ENCODE measurements around the gene EDN1.

Gene EDN1

DNA sequence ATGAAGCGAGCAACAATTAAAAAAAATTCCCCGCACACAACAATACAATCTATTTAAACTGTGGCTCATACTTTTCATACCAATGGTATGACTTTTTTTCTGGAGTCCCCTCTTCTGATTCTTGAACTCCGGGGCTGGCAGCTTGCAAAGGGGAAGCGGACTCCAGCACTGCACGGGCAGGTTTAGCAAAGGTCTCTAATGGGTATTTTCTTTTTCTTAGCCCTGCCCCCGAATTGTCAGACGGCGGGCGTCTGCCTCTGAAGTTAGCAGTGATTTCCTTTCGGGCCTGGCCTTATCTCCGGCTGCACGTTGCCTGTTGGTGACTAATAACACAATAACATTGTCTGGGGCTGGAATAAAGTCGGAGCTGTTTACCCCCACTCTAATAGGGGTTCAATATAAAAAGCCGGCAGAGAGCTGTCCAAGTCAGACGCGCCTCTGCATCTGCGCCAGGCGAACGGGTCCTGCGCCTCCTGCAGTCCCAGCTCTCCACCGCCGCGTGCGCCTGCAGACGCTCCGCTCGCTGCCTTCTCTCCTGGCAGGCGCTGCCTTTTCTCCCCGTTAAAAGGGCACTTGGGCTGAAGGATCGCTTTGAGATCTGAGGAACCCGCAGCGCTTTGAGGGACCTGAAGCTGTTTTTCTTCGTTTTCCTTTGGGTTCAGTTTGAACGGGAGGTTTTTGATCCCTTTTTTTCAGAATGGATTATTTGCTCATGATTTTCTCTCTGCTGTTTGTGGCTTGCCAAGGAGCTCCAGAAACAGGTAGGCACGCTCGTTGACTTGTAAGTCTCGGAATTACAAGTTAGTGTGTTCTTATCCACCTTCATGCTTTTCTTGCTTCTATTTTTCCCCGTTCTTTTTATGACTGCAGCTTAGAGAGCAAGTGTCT lies at the start of gene EDN1:
Gene EDN1, plus strand, starts transcription at position 429 of the 888 bp plus-strand sequence. Its CDS starts 269 bp downstream, at position 698.
- Histone ChIP-seq H3K36me3 (ENCODE audit: control insufficient read depth, insufficient read depth, low read length, severe bottlenecking) (no peaks in the 10 kb centered on the region), H3K4me3 (ENCODE audit: low read length) (peak within 1 kb of the TSS; percentile 87), H3K9me3 (ENCODE audit: control insufficient read depth, low read length) (no peaks in the 10 kb centered on the region), H3K9ac (ENCODE audit: low read length) (peak within 1 kb of the TSS; percentile 88), H3K4me1 (ENCODE audit: control insufficient read depth, insufficient read depth, low read length) (peaks cover 33% of the 10 kb centered on the region), H3K27me3 (replicated peaks; ENCODE audit: control insufficient read depth, insufficient read depth, low read length) (no peaks in the 10 kb centered on the region)
- peak; percentile 95 for DNase-seq (ENCODE audit: low read depth)

DNA sequence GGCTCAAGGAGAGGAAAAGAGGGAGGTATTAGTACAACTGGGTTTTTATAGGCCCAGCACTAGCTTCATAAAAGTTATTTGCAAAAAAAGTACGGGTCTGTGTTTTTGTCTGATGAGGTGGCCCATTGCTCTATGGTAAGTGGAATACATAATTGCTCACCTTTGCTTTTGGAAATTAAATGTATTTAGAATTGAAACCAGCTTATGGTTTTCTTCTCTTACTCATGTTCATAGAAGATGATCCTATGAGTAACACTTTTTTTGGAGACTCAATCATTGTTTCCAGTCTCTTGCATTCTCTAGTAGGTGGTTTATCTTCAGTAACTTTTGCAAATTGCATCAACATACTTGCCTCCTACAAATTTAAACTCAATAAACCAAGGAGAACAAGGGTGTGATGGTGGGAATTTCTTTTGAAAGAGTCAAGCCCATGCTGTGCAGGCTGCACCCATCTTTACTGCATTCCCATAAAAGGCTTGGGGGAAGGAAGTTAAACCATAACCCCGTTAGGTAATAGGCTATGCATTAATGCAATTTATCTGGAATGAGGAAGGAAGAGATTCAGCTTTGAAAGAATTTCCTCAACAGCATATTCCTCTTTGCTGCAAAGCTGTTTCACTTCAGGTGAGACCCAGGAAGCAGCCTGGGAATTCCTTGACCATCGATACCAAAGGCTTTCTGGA lies 48.5 kb upstream of the EDN1 start:
- H3K27me3 ChIP-seq (replicated peaks; ENCODE audit: control insufficient read depth, insufficient read depth, low read length): no peaks in the 10 kb centered on the region
- H3K9ac ChIP-seq (ENCODE audit: low read length): no peak overlapping the region
- H3K4me3 ChIP-seq (ENCODE audit: low read length): no peak overlapping the region
- DNase-seq (ENCODE audit: low read depth): no peak
- no peaks in the 10 kb centered on the region for H3K9me3 ChIP-seq (ENCODE audit: control insufficient read depth, low read length)
- H3K4me1 ChIP-seq (ENCODE audit: control insufficient read depth, insufficient read depth, low read length): no peaks in the 10 kb centered on the region
- no peaks in the 10 kb centered on the region for H3K36me3 ChIP-seq (ENCODE audit: control insufficient read depth, insufficient read depth, low read length, severe bottlenecking)

DNA sequence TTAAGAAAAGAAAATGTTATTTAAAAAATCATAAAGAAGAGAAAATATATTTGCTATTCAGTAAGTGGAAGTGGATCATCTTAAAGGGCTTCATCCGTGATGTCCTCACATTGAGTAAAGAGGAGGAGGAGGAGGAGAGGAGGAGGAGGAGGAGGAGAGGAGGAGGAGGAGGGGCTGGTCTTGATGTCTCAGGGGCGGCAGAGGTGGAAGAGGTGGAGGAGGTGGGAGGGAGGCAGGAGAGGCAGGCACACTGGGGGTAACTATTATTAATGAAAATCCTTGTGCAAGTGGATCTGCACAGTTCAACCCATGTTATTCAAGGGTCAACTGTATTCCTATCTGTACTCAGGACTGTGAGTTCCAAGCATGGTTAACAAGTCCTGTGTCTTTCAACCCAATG lies 47.0 kb upstream of the EDN1 start:
- Histone ChIP-seq H3K9me3 (ENCODE audit: control insufficient read depth, low read length) (no peaks in the 10 kb centered on the region), H3K36me3 (ENCODE audit: control insufficient read depth, insufficient read depth, low read length, severe bottlenecking) (no peaks in the 10 kb centered on the region), H3K27me3 (replicated peaks; ENCODE audit: control insufficient read depth, insufficient read depth, low read length) (no peaks in the 10 kb centered on the region), H3K9ac (ENCODE audit: low read length) (no peak overlapping the region), H3K4me1 (ENCODE audit: control insufficient read depth, insufficient read depth, low read length) (no peaks in the 10 kb centered on the region), H3K4me3 (ENCODE audit: low read length) (no peak overlapping the region)
- no peak for DNase-seq (ENCODE audit: low read depth)

DNA sequence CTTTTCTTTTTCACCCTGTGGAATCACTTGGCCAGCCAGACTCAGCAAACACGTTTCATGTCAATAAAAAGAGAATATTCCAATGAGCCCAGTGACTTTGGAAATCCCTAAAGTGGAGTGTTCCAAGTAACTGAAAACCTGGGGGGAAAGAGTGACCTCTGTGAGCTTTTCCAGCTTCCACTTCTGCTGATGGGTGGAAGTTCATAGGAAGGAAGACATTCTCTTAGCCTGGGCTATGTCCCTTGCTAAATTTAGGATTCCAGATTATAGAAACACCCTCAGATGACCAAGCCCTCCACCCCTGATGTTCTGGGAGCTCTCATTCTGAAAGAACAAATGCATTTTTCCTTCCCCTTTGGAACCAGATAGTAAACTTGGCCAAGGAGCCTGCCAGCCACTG lies 44.8 kb upstream of the EDN1 start:
- H3K4me3 ChIP-seq (ENCODE audit: low read length): no peak overlapping the region
- peak; percentile 1 for DNase-seq (ENCODE audit: low read depth)
- no peaks in the 10 kb centered on the region for H3K27me3 ChIP-seq (replicated peaks; ENCODE audit: control insufficient read depth, insufficient read depth, low read length)
- no peak overlapping the region for H3K9ac ChIP-seq (ENCODE audit: low read length)
- H3K4me1 ChIP-seq (ENCODE audit: control insufficient read depth, insufficient read depth, low read length): peaks cover 4% of the 10 kb centered on the region
- no peaks in the 10 kb centered on the region for H3K9me3 ChIP-seq (ENCODE audit: control insufficient read depth, low read length)
- no peaks in the 10 kb centered on the region for H3K36me3 ChIP-seq (ENCODE audit: control insufficient read depth, insufficient read depth, low read length, severe bottlenecking)

DNA sequence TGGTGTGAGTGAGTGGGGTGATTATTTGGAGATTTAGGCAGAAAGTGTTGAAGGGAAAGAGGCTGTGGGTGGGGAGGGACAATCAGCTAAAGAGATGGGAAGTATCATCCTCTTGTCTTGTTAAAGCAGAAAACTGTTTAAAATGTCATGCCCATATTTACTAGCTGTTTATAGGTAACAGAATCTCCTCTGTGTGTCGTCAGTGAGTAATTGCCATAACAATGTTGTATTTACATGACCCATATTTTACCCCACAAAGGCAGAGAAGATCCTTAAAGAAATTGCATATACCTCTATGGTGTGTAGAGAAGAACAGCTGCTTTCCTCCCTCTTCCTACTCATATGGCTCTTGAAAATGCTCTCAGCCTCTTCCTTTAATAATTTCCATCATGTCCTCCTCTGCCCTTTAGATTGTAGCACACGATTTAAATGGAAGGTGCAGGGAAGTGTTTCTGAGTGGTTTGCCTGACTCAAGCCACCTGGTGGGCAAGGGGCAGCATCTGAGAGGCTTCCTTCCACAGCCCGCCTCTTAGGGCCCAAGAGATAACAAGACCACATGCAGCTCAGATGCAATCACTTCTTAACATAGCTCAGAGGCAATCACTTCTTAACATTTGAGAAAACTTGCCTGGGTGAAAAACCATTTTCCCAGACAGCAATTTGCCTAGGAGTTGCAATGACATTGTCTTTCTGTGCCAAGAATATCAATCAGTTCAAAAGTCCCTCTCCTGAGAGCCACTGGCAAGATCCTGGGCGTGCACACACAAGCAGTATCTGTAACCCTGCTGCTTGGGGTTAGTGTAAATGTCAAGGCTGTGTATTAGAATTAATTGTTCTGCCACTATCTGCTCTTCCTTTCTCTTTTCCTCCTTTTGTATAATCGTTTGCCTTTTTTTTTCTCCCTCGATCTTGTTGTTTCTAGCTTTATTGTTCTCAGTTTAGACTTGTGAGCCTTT lies 44.1 kb upstream of the EDN1 start:
- H3K9ac ChIP-seq (ENCODE audit: low read length): no peak overlapping the region
- H3K9me3 ChIP-seq (ENCODE audit: control insufficient read depth, low read length): no peaks in the 10 kb centered on the region
- no peak overlapping the region for H3K4me3 ChIP-seq (ENCODE audit: low read length)
- no peaks in the 10 kb centered on the region for H3K36me3 ChIP-seq (ENCODE audit: control insufficient read depth, insufficient read depth, low read length, severe bottlenecking)
- H3K4me1 ChIP-seq (ENCODE audit: control insufficient read depth, insufficient read depth, low read length): peaks cover 9% of the 10 kb centered on the region
- H3K27me3 ChIP-seq (replicated peaks; ENCODE audit: control insufficient read depth, insufficient read depth, low read length): no peaks in the 10 kb centered on the region
- peak; percentile 36 for DNase-seq (ENCODE audit: low read depth)

DNA sequence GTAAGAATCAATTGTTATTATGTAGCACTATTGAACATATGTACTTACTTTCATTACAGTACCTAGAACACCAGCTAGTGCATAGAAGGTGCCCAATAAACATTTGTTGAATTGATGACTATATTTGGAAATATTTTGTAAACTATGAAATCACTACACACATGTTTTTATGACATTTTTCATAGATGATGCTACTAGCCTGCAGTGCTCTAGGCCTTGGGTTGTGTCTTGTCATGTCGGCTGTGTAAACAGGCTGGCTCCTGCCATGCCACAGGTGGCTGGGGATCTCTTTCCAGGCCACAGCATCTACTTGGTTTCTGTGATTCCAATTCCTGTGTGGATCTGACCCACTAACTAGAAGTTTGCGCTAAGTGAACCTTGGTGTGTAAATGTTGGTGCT lies 43.3 kb upstream of the EDN1 start:
- DNase-seq (ENCODE audit: low read depth): no peak
- peaks cover 9% of the 10 kb centered on the region for H3K4me1 ChIP-seq (ENCODE audit: control insufficient read depth, insufficient read depth, low read length)

DNA sequence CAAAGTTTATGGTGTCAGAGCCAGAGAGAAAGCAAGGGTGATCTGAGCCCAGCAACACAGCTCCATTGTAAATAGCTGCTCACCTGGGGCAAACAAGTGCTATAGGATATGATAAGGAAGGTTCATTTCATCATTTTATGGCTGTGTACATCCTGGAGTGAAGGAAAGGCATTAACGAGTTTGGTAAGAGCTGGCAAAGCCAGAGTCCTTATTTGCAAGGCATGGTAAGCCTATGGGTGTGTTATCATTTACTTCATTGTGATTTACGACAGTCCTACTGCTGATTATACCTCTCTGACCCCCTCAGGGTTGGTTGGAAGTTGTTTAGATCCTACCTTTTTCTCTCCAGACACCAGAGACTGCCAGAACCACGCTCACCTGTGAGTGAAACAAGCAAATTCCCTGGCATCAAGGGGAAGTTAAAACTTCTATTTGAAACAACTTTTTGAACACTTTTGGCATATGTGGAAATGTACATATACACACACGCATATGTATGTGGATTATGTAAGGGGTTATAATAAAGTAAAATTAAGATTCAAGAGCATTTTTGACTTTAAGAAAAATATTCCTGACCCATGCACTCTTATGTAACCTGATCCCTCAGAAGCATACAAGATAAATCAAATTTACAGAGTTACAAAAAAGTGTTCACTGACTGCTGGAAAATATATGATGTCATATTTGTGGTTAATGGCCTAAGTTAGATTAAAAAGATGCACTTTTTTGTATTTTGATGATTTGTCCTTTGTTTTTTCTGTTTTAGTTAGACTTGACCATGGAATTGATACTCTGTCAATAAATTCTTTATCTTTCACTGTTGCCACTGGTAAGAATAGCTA lies 40.4 kb upstream of the EDN1 start:
- Histone ChIP-seq H3K4me3 (ENCODE audit: low read length) (no peak overlapping the region), H3K36me3 (ENCODE audit: control insufficient read depth, insufficient read depth, low read length, severe bottlenecking) (no peaks in the 10 kb centered on the region), H3K9ac (ENCODE audit: low read length) (no peak overlapping the region), H3K27me3 (replicated peaks; ENCODE audit: control insufficient read depth, insufficient read depth, low read length) (no peaks in the 10 kb centered on the region), H3K9me3 (ENCODE audit: control insufficient read depth, low read length) (no peaks in the 10 kb centered on the region), H3K4me1 (ENCODE audit: control insufficient read depth, insufficient read depth, low read length) (peaks cover 9% of the 10 kb centered on the region)
- DNase-seq (ENCODE audit: low read depth): peak; percentile 3

More for the DNA sequence above, 43.3 kb upstream of the EDN1 start:
- Histone ChIP-seq H3K9ac (ENCODE audit: low read length) (no peak overlapping the region), H3K36me3 (ENCODE audit: control insufficient read depth, insufficient read depth, low read length, severe bottlenecking) (no peaks in the 10 kb centered on the region), H3K4me3 (ENCODE audit: low read length) (no peak overlapping the region), H3K9me3 (ENCODE audit: control insufficient read depth, low read length) (no peaks in the 10 kb centered on the region), H3K27me3 (replicated peaks; ENCODE audit: control insufficient read depth, insufficient read depth, low read length) (no peaks in the 10 kb centered on the region)

DNA sequence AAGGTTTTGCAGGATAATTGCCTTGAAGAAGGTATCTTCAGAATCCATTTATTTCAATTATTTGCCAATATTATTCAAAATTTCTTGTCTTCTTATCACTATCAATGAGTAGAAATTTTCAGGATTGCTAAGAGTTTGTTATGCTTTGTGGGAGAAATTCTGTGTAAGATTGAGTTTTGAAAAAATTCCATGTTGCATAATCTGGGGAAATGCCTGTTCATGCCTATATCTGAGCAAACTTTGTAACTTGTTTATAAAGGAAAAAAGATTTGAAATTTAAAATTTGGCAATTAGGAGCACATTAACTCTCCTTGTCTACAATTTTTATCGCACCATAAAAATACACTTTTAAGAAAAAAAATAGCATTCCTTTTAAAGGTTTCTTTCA lies 39.8 kb upstream of the EDN1 start:
- Histone ChIP-seq H3K27me3 (replicated peaks; ENCODE audit: control insufficient read depth, insufficient read depth, low read length) (no peaks in the 10 kb centered on the region), H3K4me3 (ENCODE audit: low read length) (no peak overlapping the region), H3K9ac (ENCODE audit: low read length) (no peak overlapping the region), H3K36me3 (ENCODE audit: control insufficient read depth, insufficient read depth, low read length, severe bottlenecking) (no peaks in the 10 kb centered on the region), H3K4me1 (ENCODE audit: control insufficient read depth, insufficient read depth, low read length) (peaks cover 9% of the 10 kb centered on the region), H3K9me3 (ENCODE audit: control insufficient read depth, low read length) (no peaks in the 10 kb centered on the region)
- DNase-seq (ENCODE audit: low read depth): peak; percentile 44

DNA sequence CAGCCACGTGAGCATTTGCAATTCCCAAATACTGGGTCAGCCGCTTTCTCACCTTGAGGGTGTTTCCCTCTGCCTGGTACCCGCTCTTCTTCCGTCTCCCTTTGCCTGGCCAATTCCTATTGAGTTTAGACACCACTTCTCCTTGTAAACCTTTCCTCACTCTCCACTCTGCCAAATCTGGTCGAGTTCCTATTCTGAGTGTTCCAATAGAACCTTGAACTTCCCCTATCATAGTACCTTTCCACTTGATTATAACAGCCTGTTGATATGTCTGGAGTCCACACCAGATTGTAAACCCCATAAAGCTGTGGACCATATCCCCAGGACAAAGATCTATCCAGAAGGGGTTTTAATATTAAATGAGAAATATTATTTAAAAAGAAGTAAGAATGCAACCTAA lies 36.0 kb upstream of the EDN1 start:
- no peak overlapping the region for H3K9ac ChIP-seq (ENCODE audit: low read length)
- H3K27me3 ChIP-seq (replicated peaks; ENCODE audit: control insufficient read depth, insufficient read depth, low read length): no peaks in the 10 kb centered on the region
- H3K4me3 ChIP-seq (ENCODE audit: low read length): no peak overlapping the region
- H3K4me1 ChIP-seq (ENCODE audit: control insufficient read depth, insufficient read depth, low read length): peaks cover 9% of the 10 kb centered on the region
- H3K9me3 ChIP-seq (ENCODE audit: control insufficient read depth, low read length): no peaks in the 10 kb centered on the region
- H3K36me3 ChIP-seq (ENCODE audit: control insufficient read depth, insufficient read depth, low read length, severe bottlenecking): no peaks in the 10 kb centered on the region
- DNase-seq (ENCODE audit: low read depth): no peak

DNA sequence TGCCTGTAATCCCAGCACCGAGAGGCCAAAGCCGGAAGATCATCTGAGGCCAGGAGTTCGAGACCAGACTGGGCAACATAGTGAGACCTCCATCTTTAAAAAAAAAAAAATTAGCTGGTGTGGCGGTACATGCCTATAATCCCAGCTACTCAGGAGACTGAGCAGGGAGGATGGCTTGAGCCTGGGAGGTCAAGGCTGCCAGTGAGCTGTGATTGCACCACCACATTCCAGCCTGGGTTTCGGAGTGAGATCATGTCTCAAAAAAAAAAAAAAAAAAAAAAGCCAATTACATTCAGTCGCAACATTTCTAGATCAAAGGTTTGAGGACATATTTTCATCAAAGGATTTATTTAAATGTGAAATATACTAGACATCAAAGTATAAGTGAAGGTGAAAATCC lies 32.0 kb upstream of the EDN1 start:
- Histone ChIP-seq H3K9me3 (ENCODE audit: control insufficient read depth, low read length) (no peaks in the 10 kb centered on the region), H3K9ac (ENCODE audit: low read length) (no peak overlapping the region), H3K36me3 (ENCODE audit: control insufficient read depth, insufficient read depth, low read length, severe bottlenecking) (no peaks in the 10 kb centered on the region), H3K4me1 (ENCODE audit: control insufficient read depth, insufficient read depth, low read length) (no peaks in the 10 kb centered on the region), H3K27me3 (replicated peaks; ENCODE audit: control insufficient read depth, insufficient read depth, low read length) (no peaks in the 10 kb centered on the region), H3K4me3 (ENCODE audit: low read length) (no peak overlapping the region)
- no peak for DNase-seq (ENCODE audit: low read depth)

All from adipocyte (in vitro differentiated cells).